SIG-M5 treated with dmso at 0.1 percent for 504 hours (cell line): ENCODE results near the gene TRAK1.
A peak's percentile ranks its signal among the peaks of the same experiment; 100 is the strongest.

ENCODE experiments used
- DNase-seq: peaks from one replicate; lab custom pipeline; 2025; ENCODE audit not compliant: unreplicated experiment; lab: John Stamatoyannopoulos, UW

Gene TRAK1

GRCh38 chr3:42204867-42205599, 113.9 kb downstream of the TRAK1 start:
- no peak for DNase-seq

- no peak for DNase-seq
Observed at GRCh38 chr3:42205800-42206514, 114.8 kb downstream of the TRAK1 start.

GRCh38 chr3:42209917-42210316, 118.8 kb downstream of the TRAK1 start:
- DNase-seq: no peak

- no peak for DNase-seq
Observed at GRCh38 chr3:42210726-42211125, 119.6 kb downstream of the TRAK1 start.

- DNase-seq: no peak
Observed at GRCh38 chr3:42213417-42213816, 122.3 kb downstream of the TRAK1 start.

- no peak for DNase-seq
Observed at GRCh38 chr3:42214064-42214463, 122.9 kb downstream of the TRAK1 start.

- no peak for DNase-seq
Observed at GRCh38 chr3:42214565-42215283, 123.6 kb downstream of the TRAK1 start.

- DNase-seq: no peak
Observed at GRCh38 chr3:42216302-42216701, 125.1 kb downstream of the TRAK1 start.

- DNase-seq: no peak
Observed at GRCh38 chr3:42216931-42217333, 125.8 kb downstream of the TRAK1 start.

GRCh38 chr3:42220436-42221121, 129.4 kb downstream of the TRAK1 start:
- DNase-seq: no peak

GRCh38 chr3:42222942-42223693, 132.0 kb downstream of the TRAK1 start:
- no peak for DNase-seq

- DNase-seq: no peak
Observed at GRCh38 chr3:42224178-42224577, 133.0 kb downstream of the TRAK1 start.

- DNase-seq: no peak
Observed at GRCh38 chr3:42224658-42225421, 133.7 kb downstream of the TRAK1 start.

- DNase-seq: no peak
Observed at GRCh38 chr3:42225486-42226363, 134.6 kb downstream of the TRAK1 start.

- no peak for DNase-seq
Observed at GRCh38 chr3:42226470-42227425, 135.6 kb downstream of the TRAK1 start.

GRCh38 chr3:42228796-42229195, 137.6 kb downstream of the TRAK1 start:
- DNase-seq: peak; percentile 5

- no peak for DNase-seq
Observed at GRCh38 chr3:42229266-42229941, 138.2 kb downstream of the TRAK1 start.
